H1 (cell line): ENCODE data around the gene SSRP1. TPM values are rescaled to one million over a fixed set of nuclear protein-coding genes. Genes with fewer than 3 reads are reported as not detected.

Experiments
- CTCF ChIA-PET: fragments of 300-600 bp; sonication (Branson Sonifier 250); formaldehyde crosslinking; loops from one replicate; lab custom pipeline; 2021; ENCODE audit not compliant: partially characterized antibody; lab: Charles Lee
- POLR2A ChIA-PET: fragments of 300-600 bp; sonication (Branson Sonifier 250); formaldehyde crosslinking; loops from one replicate; lab custom pipeline; 2021; ENCODE audit warnings: inconsistent platforms; ENCODE audit not compliant: partially characterized antibody; lab: Charles Lee
- DNase-seq, 2 experiments: peaks; one replicate each; pipeline versions ENCODE4 v3.0.0 to v3.0.0-alpha.2; 2010 to 2022; ENCODE audit warnings: low spot score in 2 of 2, low read depth in 1 of 2, mixed read lengths in 1 of 2
- FAIRE-seq: peaks from 2 replicates; lab custom pipeline; 2011; peaks lifted over from hg19 to GRCh38; lab: Jason Lieb, UNC
- H2AFZ ChIP-seq: 2 replicates; pipeline ENCODE4 v1.8.1; 2012; ENCODE audit warnings: low read length, inconsistent platforms
- H2AK5ac ChIP-seq: 2 replicates; pipeline ENCODE4 v1.6.1; 2013; ENCODE audit warnings: low read depth, low read length
- H2BK120ac ChIP-seq: replicated peaks from 2 replicates; pipeline ENCODE3; 2013; ENCODE audit warnings: low read depth, low read length, inconsistent platforms
- H2BK12ac ChIP-seq: 2 replicates; pipeline ENCODE4 v1.6.1; 2013; ENCODE audit warnings: low read depth, low read length
- H2BK15ac ChIP-seq: 2 replicates; pipeline ENCODE4 v1.6.1; 2013; ENCODE audit warnings: low read length
- H2BK20ac ChIP-seq: 2 replicates; pipeline ENCODE4 v1.6.1; 2013; ENCODE audit warnings: low read length
- H2BK5ac ChIP-seq: 2 replicates; pipeline ENCODE4 v1.6.1; 2013; ENCODE audit warnings: low read depth, low read length
- H3K14ac ChIP-seq: 2 replicates; pipeline ENCODE4 v1.6.1; 2013; ENCODE audit warnings: inconsistent platforms; ENCODE audit not compliant: insufficient read length
- H3K18ac ChIP-seq: 2 replicates; pipeline ENCODE4 v1.6.1; 2013; ENCODE audit warnings: low read length; ENCODE audit errors: extremely low read depth
- H3K23ac ChIP-seq: 2 replicates; pipeline ENCODE4 v1.6.1; 2013; ENCODE audit warnings: inconsistent platforms; ENCODE audit not compliant: insufficient read length
- H3K23me2 ChIP-seq: 2 replicates; pipeline ENCODE4 v1.6.1; 2013; ENCODE audit warnings: low read depth, low read length
- H3K27ac ChIP-seq: 2 replicates; pipeline ENCODE4 v1.6.1; 2011; ENCODE audit warnings: low read depth, low read length, inconsistent platforms
- H3K27me3 ChIP-seq, 4 experiments: replicated peaks in 1 of 4; 1 replicate in 1 of 4; 2 replicates in 3 of 4; pipeline versions ENCODE4 v1.6.1 to v1.8.1; 2011 to 2013; ENCODE audit warnings: low read length in 3 of 4, mild to moderate bottlenecking in 3 of 4, inconsistent platforms in 2 of 4, mixed read lengths in 2 of 4, moderate library complexity in 1 of 4; ENCODE audit not compliant: control insufficient read depth in 3 of 4, insufficient read depth in 3 of 4; ENCODE audit errors: extremely low read depth in 1 of 4
- H3K36me3 ChIP-seq, 4 experiments: 2 replicates each; pipeline versions ENCODE4 v1.6.1 to v1.8.1; 2011 to 2013; ENCODE audit warnings: mild to moderate bottlenecking in 4 of 4, low read length in 3 of 4, moderate library complexity in 2 of 4, control low read depth in 1 of 4, inconsistent platforms in 1 of 4; ENCODE audit not compliant: insufficient read depth in 4 of 4, control insufficient read depth in 2 of 4
- H3K4ac ChIP-seq: replicated peaks from 2 replicates; pipeline ENCODE3; 2013; ENCODE audit warnings: low read length, low read depth, mixed read lengths, inconsistent platforms; ENCODE audit not compliant: insufficient read length
- H3K4me1 ChIP-seq, 4 experiments: replicated peaks in 1 of 4; 1 replicate in 1 of 4; 2 replicates in 3 of 4; pipeline versions ENCODE4 v1.6.1 to v1.8.1; 2011 to 2013; ENCODE audit warnings: low read length in 3 of 4, inconsistent platforms in 2 of 4, mixed read lengths in 1 of 4; ENCODE audit not compliant: insufficient read depth in 4 of 4, control insufficient read depth in 3 of 4
- H3K4me2 ChIP-seq, 2 experiments: 2 replicates each; pipeline versions ENCODE4 v1.6.1 to v1.8.1; 2011 to 2013; ENCODE audit warnings: low read depth in 2 of 2, low read length in 2 of 2, control low read depth in 1 of 2, inconsistent platforms in 1 of 2, mild to moderate bottlenecking in 1 of 2; ENCODE audit not compliant: insufficient read depth in 1 of 2
- H3K4me3 ChIP-seq, 4 experiments: fragments of 200-600, 300-600 bp in 1 of 4; sonication (generic), shearing (Covaris generic), sonication (Bioruptor Twin) in 1 of 4; 2 replicates each; pipeline versions ENCODE4 v1.5.1 to v1.8.1; 2011 to 2016; ENCODE audit warnings: low read length in 4 of 4, low read depth in 3 of 4, control low read depth in 2 of 4, inconsistent platforms in 2 of 4, mild to moderate bottlenecking in 2 of 4, mixed read lengths in 1 of 4, moderate library complexity in 1 of 4; ENCODE audit not compliant: insufficient read depth in 2 of 4; ENCODE audit errors: extremely low read depth in 1 of 4
- H3K56ac ChIP-seq: replicated peaks from 2 replicates; pipeline ENCODE3; 2013; ENCODE audit warnings: low read depth, mild to moderate bottlenecking, mixed read lengths, low read length, inconsistent platforms; ENCODE audit not compliant: insufficient read length
- H3K79me1 ChIP-seq: 2 replicates; pipeline ENCODE4 v1.6.1; 2013; ENCODE audit warnings: low read depth, low read length, control low read depth
- H3K79me2 ChIP-seq, 2 experiments: 2 replicates each; pipeline versions ENCODE4 v1.6.1 to v1.8.1; 2012 to 2013; ENCODE audit warnings: low read length in 2 of 2, mild to moderate bottlenecking in 2 of 2, inconsistent platforms in 1 of 2; ENCODE audit not compliant: insufficient read depth in 2 of 2, control insufficient read depth in 1 of 2
- H3K9ac ChIP-seq, 4 experiments: replicated peaks in 1 of 4; 1 replicate in 1 of 4; 2 replicates in 3 of 4; pipeline versions ENCODE4 v1.6.1 to v1.8.1; 2011 to 2013; ENCODE audit warnings: low read depth in 3 of 4, low read length in 3 of 4, control low read depth in 2 of 4, mild to moderate bottlenecking in 2 of 4, moderate library complexity in 2 of 4, inconsistent platforms in 1 of 4; ENCODE audit errors: extremely low read depth in 1 of 4
- H3K9me3 ChIP-seq, 2 experiments: 2 replicates each; pipeline versions ENCODE4 v1.6.1 to v1.8.1; 2012 to 2013; ENCODE audit warnings: mild to moderate bottlenecking in 2 of 2, moderate library complexity in 2 of 2, control low read depth in 1 of 2, inconsistent platforms in 1 of 2, low read depth in 1 of 2, low read length in 1 of 2, mixed read lengths in 1 of 2; ENCODE audit not compliant: insufficient read depth in 2 of 2
- H4K20me1 ChIP-seq, 2 experiments: replicated peaks in 1 of 2; 2 replicates each; pipeline versions ENCODE3 to v1.8.1; 2011 to 2013; ENCODE audit warnings: inconsistent platforms in 2 of 2, low read length in 2 of 2, mild to moderate bottlenecking in 1 of 2; ENCODE audit not compliant: insufficient read depth in 2 of 2, control insufficient read depth in 1 of 2
- H4K5ac ChIP-seq: 2 replicates; pipeline ENCODE4 v1.6.1; 2013; ENCODE audit warnings: low read length, low read depth, mixed read lengths, inconsistent platforms; ENCODE audit not compliant: insufficient read length
- H4K8ac ChIP-seq: 2 replicates; pipeline ENCODE4 v1.8.0; 2013; ENCODE audit warnings: mild to moderate bottlenecking, moderate library complexity, low read length, inconsistent platforms; ENCODE audit not compliant: insufficient read depth; ENCODE audit errors: extremely low read depth
- H4K91ac ChIP-seq: replicated peaks from 2 replicates; pipeline ENCODE3; 2013; ENCODE audit warnings: low read length, mixed read lengths, inconsistent platforms; ENCODE audit not compliant: insufficient read length
- SIX5 ChIP-seq: IDR thresholded peaks from 2 replicates; pipeline ENCODE4 v1.6.1; 2011; ENCODE audit warnings: mild to moderate bottlenecking, low read depth, low read length
- WGBS, 2 experiments: shearing (Covaris generic) in 1 of 2; methylation state at CpG; one replicate each; pipeline versions ENCODE4 v1.1.6 to v1.1.7; 2013 to 2015; ENCODE audit warnings: low lambda C conversion rate in 2 of 2, mixed read lengths in 2 of 2, inconsistent platforms in 1 of 2, low coverage in 1 of 2, missing lambda C conversion rate in 1 of 2; ENCODE audit not compliant: insufficient replicate concordance in 2 of 2, insufficient coverage in 1 of 2, insufficient read length in 1 of 2; ENCODE audit errors: extremely low coverage in 1 of 2, missing lambda C conversion rate in 1 of 2; 5-methylcytosine and 5-hydroxymethylcytosine counted together
- polyA plus RNA-seq, 7 experiments: library from polyadenylated mRNA; depleted of rRNA in 3 of 7; stranded (reverse) in 5 of 7; unstranded in 2 of 7; fragments of >200 nt in 5 of 7; fragments of 200-250 nt in 2 of 7; gene quantifications; 1 replicate in 5 of 7; 2 replicates in 1 of 7; 4 replicates in 1 of 7; pipeline versions ENCODE4 v1.2.1 to v1.2.3, GENCODE V29; 2011 to 2013; ENCODE audit warnings: missing spikeins in 2 of 7, mixed read lengths in 2 of 7
- total RNA-seq: library from RNA; stranded (reverse); fragmentation: NEBNext Ultra II Directional; extraction: Animal tissue kit (Norgen Biotek cat#: 25700); gene quantifications from 2 replicates; pipeline ENCODE4 v1.2.1, GENCODE V29; 2021

Gene SSRP1
- total and polyA plus RNA-seq, 2 of the 8 experiments (the other 6 are each of a cell fraction or from before 2014, with no cell fraction given), result 259 to 281 TPM

GRCh38 chr11:57370251-57370650 lies 34.6 kb upstream of the SSRP1 start:
- H2BK15ac ChIP-seq, result no peak overlapping the region
- H3K23ac ChIP-seq, result no peak overlapping the region
- H2AK5ac ChIP-seq, result no peak overlapping the region
- H3K36me3 ChIP-seq, result no peaks in the 10 kb centered on the region
- H4K8ac ChIP-seq, result no peak overlapping the region
- H3K18ac ChIP-seq, result no peak overlapping the region
- no peak overlapping the region for H3K4me3 ChIP-seq
- no peaks in the 10 kb centered on the region for H3K79me1 ChIP-seq
- no peak for DNase-seq
- no peak overlapping the region for H4K91ac ChIP-seq
- no peaks in the 10 kb centered on the region for H4K20me1 ChIP-seq
- no peak overlapping the region for H3K14ac ChIP-seq
- H3K9ac ChIP-seq, result no peak overlapping the region
- H3K79me2 ChIP-seq, result no peaks in the 10 kb centered on the region
- H2BK20ac ChIP-seq, result no peak overlapping the region
- no peak overlapping the region for H3K56ac ChIP-seq
- H3K9me3 ChIP-seq, result no peaks in the 10 kb centered on the region
- no peaks in the 10 kb centered on the region; a peak in 2 of 7 replicates for H3K27me3 ChIP-seq
- no peak overlapping the region for H2BK12ac ChIP-seq
- H3K27ac ChIP-seq, result no peak overlapping the region
- no peak overlapping the region for H3K4me2 ChIP-seq
- no peak overlapping the region for H2BK120ac ChIP-seq
- WGBS, 2 experiments, result 92% methylated on average over 7 of the region's 7 CpGs; no CpG with 5 or more reads in 1 of the 2 experiments
- H4K5ac ChIP-seq, result no peak overlapping the region
- no peak for FAIRE-seq
- no peak overlapping the region for H2AFZ ChIP-seq
- H3K4me1 ChIP-seq, result peaks cover 5 to 12% (median 8%) of the 10 kb centered on the region in 4 experiments
- no peak overlapping the region for H3K4ac ChIP-seq
- ChIA-PET CTCF (interaction anchor here (0.6 to 2.0 kb wide), 3 partner anchors 11 to 90 kb away, joined by 3 to 4 read pairs (median 4); partner anchors contain the start of genes PRG3 and RTN4RL2), POLR2A (interaction anchor here (0.6 to 1.7 kb wide), 2 partner anchors 9 to 11 kb away, joined by 3 to 4 read pairs; no protein-coding TSS in a partner anchor)
- H3K23me2 ChIP-seq, result no peaks in the 10 kb centered on the region
- H2BK5ac ChIP-seq, result no peak overlapping the region
- no peak for TF ChIP-seq SIX5
